AG09319 (cell line): ENCODE results near the gene COL13A1.

ENCODE experiments used
- DNase-seq: peaks from one replicate; pipeline ENCODE4 v3.0.0-alpha.2; 2010; ENCODE audit warnings: low read depth; ENCODE audit errors: extremely low read depth
- CTCF ChIP-seq: IDR thresholded peaks from 2 replicates; pipeline ENCODE4 v1.5.1; 2011; ENCODE audit warnings: low read depth, mild to moderate bottlenecking, inconsistent platforms, low read length, moderate library complexity

The COL13A1 gene

GRCh38 chr10:69810097-69810496 lies 8.4 kb downstream of the COL13A1 start:
- TF ChIP-seq CTCF, result no peak
- no peak for DNase-seq

GRCh38 chr10:69810675-69811397 lies 9.1 kb downstream of the COL13A1 start:
- no peak for TF ChIP-seq CTCF
- no peak for DNase-seq

- no peak for DNase-seq
- no peak for TF ChIP-seq CTCF
Measured at GRCh38 chr10:69813632-69814031, 11.9 kb downstream of the COL13A1 start.

GRCh38 chr10:69814251-69814650 lies 12.5 kb downstream of the COL13A1 start:
- no peak for TF ChIP-seq CTCF
- no peak for DNase-seq

- no peak for TF ChIP-seq CTCF
- DNase-seq, result no peak
Measured at GRCh38 chr10:69815104-69815503, 13.4 kb downstream of the COL13A1 start.

GRCh38 chr10:69816521-69816920 lies 14.8 kb downstream of the COL13A1 start:
- no peak for TF ChIP-seq CTCF
- no peak for DNase-seq

GRCh38 chr10:69817078-69817581 lies 15.4 kb downstream of the COL13A1 start:
- no peak for TF ChIP-seq CTCF
- DNase-seq, result no peak
